ENCODE measurements around the gene RGL3. TPM values are rescaled to one million over a fixed set of nuclear protein-coding genes. Genes with fewer than 3 reads are reported as not detected.
"Not testable (repeated sequence)": the region's sequence is repeated elsewhere in the genome, so short reads cannot be mapped to it uniquely, and the experiment has no call there.

RGL3 gene
- total RNA-seq, 1 experiment from 2014 or later, result 65.9 TPM

- H3K9me3 ChIP-seq (ENCODE audit: control insufficient read depth, low read depth, low read length), result no peaks in the 10 kb centered on the region
- H3K27ac Mint-ChIP-seq, result no peak overlapping the region
Observed at GRCh38 chr19:11408591-11408990, 10.5 kb downstream of the RGL3 start.

DNA sequence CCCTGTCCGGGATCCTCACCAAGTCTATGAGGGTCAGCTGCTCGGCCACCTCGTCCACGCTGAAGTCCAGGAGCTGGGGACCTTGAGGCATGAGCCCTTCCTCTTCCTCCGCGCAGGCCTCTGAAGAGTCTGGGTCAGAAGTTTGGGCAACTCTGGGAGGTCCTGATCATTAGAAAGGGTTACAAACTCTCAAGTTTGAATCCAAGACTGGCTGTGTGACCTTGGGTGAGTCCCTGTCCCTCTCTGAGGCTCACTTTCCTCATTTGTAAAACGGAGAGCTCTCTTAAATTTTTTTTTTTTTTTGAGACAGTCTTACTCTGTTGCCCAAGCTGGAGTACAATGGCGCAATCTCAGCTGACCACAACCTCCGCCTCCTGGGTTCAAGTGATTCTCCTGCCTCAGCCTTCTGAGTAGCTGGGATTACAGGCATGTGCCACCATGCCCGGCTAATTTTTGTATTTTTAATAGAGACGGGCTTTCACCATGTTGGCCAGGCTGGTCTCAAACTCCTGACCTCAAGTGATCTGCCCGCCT is 12.3 kb downstream of the RGL3 start:
- H3T11ph ChIP-seq (ENCODE audit: low read length); DNase-seq; H3K23me2 ChIP-seq (ENCODE audit: insufficient read length, low read depth, low read length, poor library complexity, severe bottlenecking); H3K79me2 ChIP-seq (ENCODE audit: insufficient read depth, low read length); H3K56ac ChIP-seq (ENCODE audit: insufficient read length, low read depth, low read length); H3K4ac ChIP-seq (ENCODE audit: low read depth, low read length); H3K27me3 ChIP-seq (ENCODE audit: insufficient read depth, low read length); H3K9ac ChIP-seq (ENCODE audit: extremely low read depth, insufficient read length, low read length); H3K4me1 ChIP-seq (ENCODE audit: insufficient read depth, low read length); H4K8ac ChIP-seq (replicated peaks; ENCODE audit: insufficient read length, low read depth, low read length); H2BK15ac ChIP-seq (ENCODE audit: low read depth, low read length); H3K27ac Mint-ChIP-seq; H2BK120ac ChIP-seq (ENCODE audit: low read depth, low read length, poor library complexity, severe bottlenecking); H3K79me1 ChIP-seq (ENCODE audit: insufficient read depth, low read depth, low read length, poor library complexity, severe bottlenecking); H2BK20ac ChIP-seq (ENCODE audit: low read depth, low read length, poor library complexity, severe bottlenecking); H2BK5ac ChIP-seq (ENCODE audit: insufficient read length, low read length); H3K9me3 ChIP-seq (ENCODE audit: control insufficient read depth, low read depth, low read length); H3K4me3 Mint-ChIP-seq; H2AK5ac ChIP-seq (ENCODE audit: insufficient read length, low read length); H4K20me1 ChIP-seq (ENCODE audit: control insufficient read depth, insufficient read depth, insufficient read length); H2AFZ ChIP-seq (ENCODE audit: low read length); H4K5ac ChIP-seq (ENCODE audit: insufficient read length, low read depth, low read length); H3K18ac ChIP-seq (ENCODE audit: insufficient read length, low read depth, low read length); H3K27me3 Mint-ChIP-seq (ENCODE audit: low read depth); H3K27ac ChIP-seq (ENCODE audit: insufficient read length, low read depth, low read length); H3K14ac ChIP-seq (ENCODE audit: insufficient read depth, low read length); H4K91ac ChIP-seq (ENCODE audit: insufficient read length, low read depth, low read length); H3K23ac ChIP-seq (ENCODE audit: insufficient read length, low read depth, low read length); H3K4me2 ChIP-seq (ENCODE audit: insufficient read depth, insufficient read length, low read length); H2BK12ac ChIP-seq (ENCODE audit: insufficient read length, low read depth, low read length); H3K4me1 Mint-ChIP-seq; H3K9me3 Mint-ChIP-seq: not testable (repeated sequence)
- no CpG with 5 or more reads among the region's 12 CpGs for WGBS (ENCODE audit: extremely low coverage, insufficient read length, low lambda C conversion rate)
- H3K36me3 Mint-ChIP-seq (ENCODE audit: insufficient read depth in 1 of 3, low read depth in 3 of 3), result peaks cover 9 to 52% (median 35%) of the 10 kb centered on the region in 3 experiments; a peak in 6 of 7 replicates

More at GRCh38 chr19:11408591-11408990, 10.5 kb downstream of the RGL3 start:
- Histone ChIP-seq H4K20me1 (ENCODE audit: control insufficient read depth, insufficient read depth, insufficient read length) (no peaks in the 10 kb centered on the region), H2BK5ac (ENCODE audit: insufficient read length, low read length) (no peak overlapping the region), H3T11ph (ENCODE audit: low read length) (no peak overlapping the region), H3K27me3 (ENCODE audit: insufficient read depth, low read length) (no peaks in the 10 kb centered on the region), H4K91ac (ENCODE audit: insufficient read length, low read depth, low read length) (no peak overlapping the region), H3K4me1 (ENCODE audit: insufficient read depth, low read length) (no peaks in the 10 kb centered on the region), H4K8ac (replicated peaks; ENCODE audit: insufficient read length, low read depth, low read length) (no peak overlapping the region), H3K18ac (ENCODE audit: insufficient read length, low read depth, low read length) (no peak overlapping the region), H3K23ac (ENCODE audit: insufficient read length, low read depth, low read length) (no peak overlapping the region), H2BK20ac (ENCODE audit: low read depth, low read length, poor library complexity, severe bottlenecking) (no peak overlapping the region), H3K14ac (ENCODE audit: insufficient read depth, low read length) (no peak overlapping the region), H2AK5ac (ENCODE audit: insufficient read length, low read length) (no peak overlapping the region), H3K79me2 (ENCODE audit: insufficient read depth, low read length) (no peaks in the 10 kb centered on the region), H2AFZ (ENCODE audit: low read length) (no peak overlapping the region), H3K4me2 (ENCODE audit: insufficient read depth, insufficient read length, low read length) (no peak overlapping the region), H3K9ac (ENCODE audit: extremely low read depth, insufficient read length, low read length) (no peak overlapping the region), H3K79me1 (ENCODE audit: insufficient read depth, low read depth, low read length, poor library complexity, severe bottlenecking) (no peaks in the 10 kb centered on the region), H3K23me2 (ENCODE audit: insufficient read length, low read depth, low read length, poor library complexity, severe bottlenecking) (no peaks in the 10 kb centered on the region), H3K56ac (ENCODE audit: insufficient read length, low read depth, low read length) (no peak overlapping the region), H2BK12ac (ENCODE audit: insufficient read length, low read depth, low read length) (no peak overlapping the region), H4K5ac (ENCODE audit: insufficient read length, low read depth, low read length) (no peak overlapping the region), H3K4ac (ENCODE audit: low read depth, low read length) (no peak overlapping the region), H3K27ac (ENCODE audit: insufficient read length, low read depth, low read length) (no peak overlapping the region), H2BK120ac (ENCODE audit: low read depth, low read length, poor library complexity, severe bottlenecking) (no peak overlapping the region), H2BK15ac (ENCODE audit: low read depth, low read length) (no peak overlapping the region)
- Mint-ChIP-seq H3K36me3 (ENCODE audit: insufficient read depth in 1 of 3, low read depth in 3 of 3) (peaks cover 8 to 51% (median 27%) of the 10 kb centered on the region in 3 experiments; a peak in 6 of 7 replicates), H3K27me3 (ENCODE audit: low read depth) (no peaks in the 10 kb centered on the region), H3K4me3 (no peak overlapping the region), H3K4me1 (peaks cover 2 to 6% of the 10 kb centered on the region in 2 experiments; a peak in 1 of 4 replicates), H3K9me3 (no peaks in the 10 kb centered on the region)
- TF ChIP-seq CTCF (conservative IDR thresholded peaks at IDR 0.05), result no peak
- WGBS (ENCODE audit: extremely low coverage, insufficient read length, low lambda C conversion rate), result no CpG with 5 or more reads among the region's 4 CpGs
- DNase-seq, result no peak

All from H9 (cell line).